T-helper 2 cell treated with Interferon-gamma antibody and Interleukin-4, amounts not matched to agents 5 μg/mL and 100 μg/mL, for 36 hours (primary cell): Measurements from ENCODE around the gene SLC39A5.
A peak's percentile ranks its signal among the peaks of the same experiment; 100 is the strongest.

ENCODE experiments used
- DNase-seq: peaks from one replicate; pipeline ENCODE4 v3.0.0; 2021; ENCODE audit warnings: low spot score
- H3K27ac Mint-ChIP-seq: one replicate; pipeline ENCODE4 v1.8.0; 2021; ENCODE audit warnings: mild to moderate bottlenecking, mixed read lengths
- H3K27me3 Mint-ChIP-seq: one replicate; pipeline ENCODE4 v1.8.0; 2021; ENCODE audit warnings: low read depth, mixed read lengths
- H3K36me3 Mint-ChIP-seq: one replicate; pipeline ENCODE4 v1.8.0; 2021; ENCODE audit warnings: low read depth, mixed read lengths
- H3K4me1 Mint-ChIP-seq: one replicate; pipeline ENCODE4 v1.8.0; 2021; ENCODE audit warnings: low read depth, mixed read lengths
- H3K4me3 Mint-ChIP-seq: one replicate; pipeline ENCODE4 v1.8.0; 2022; ENCODE audit warnings: mild to moderate bottlenecking, moderate library complexity, mixed read lengths
- H3K9me3 Mint-ChIP-seq: one replicate; pipeline ENCODE4 v1.8.0; 2021; ENCODE audit warnings: mixed read lengths

The SLC39A5 gene

DNA sequence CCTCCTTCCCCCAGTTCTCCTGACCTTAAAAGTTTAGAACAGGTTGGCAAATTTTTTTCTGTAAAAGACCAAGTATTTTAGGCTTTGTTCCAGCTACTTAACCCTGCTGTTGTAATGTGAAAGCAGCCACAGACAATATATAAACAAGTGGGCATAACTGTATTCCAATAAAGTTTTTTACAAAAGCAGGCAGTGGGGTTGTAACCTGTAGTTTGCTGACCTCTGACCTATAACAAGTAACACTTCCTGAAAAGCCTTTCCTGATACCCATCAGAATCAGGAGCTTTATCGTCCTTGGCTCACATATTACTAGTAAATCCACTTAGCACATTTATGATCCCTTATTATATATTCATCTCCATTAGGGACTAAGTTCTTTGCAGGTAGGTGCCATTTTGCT, 27.5 kb upstream of the SLC39A5 start:
- H3K9me3 Mint-ChIP-seq = no peaks in the 10 kb centered on the region
- H3K4me1 Mint-ChIP-seq = peaks cover 2% of the 10 kb centered on the region
- no peak overlapping the region for H3K27ac Mint-ChIP-seq
- no peak overlapping the region for H3K4me3 Mint-ChIP-seq
- H3K27me3 Mint-ChIP-seq = no peaks in the 10 kb centered on the region
- DNase-seq = no peak
- H3K36me3 Mint-ChIP-seq = peaks cover 12% of the 10 kb centered on the region

DNA sequence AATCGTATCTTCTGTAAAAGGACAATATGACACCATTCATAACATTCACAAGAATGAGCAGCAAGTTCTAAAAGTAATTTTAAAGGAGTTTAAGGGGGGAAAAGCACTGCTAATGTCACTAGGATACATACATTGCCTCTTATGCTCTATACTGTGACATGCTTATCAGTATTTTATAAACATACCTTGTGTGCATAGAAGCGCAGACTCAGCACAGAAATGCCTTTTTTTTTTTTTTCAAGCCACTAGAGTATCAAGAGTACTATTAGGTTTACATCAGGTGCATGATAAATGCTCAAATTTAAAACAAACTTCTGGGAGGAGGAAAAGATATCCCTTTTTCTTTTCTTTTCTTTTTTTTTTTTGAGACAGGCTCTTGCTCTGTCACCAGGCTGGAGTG, 27.0 kb upstream of the SLC39A5 start:
- Mint-ChIP-seq H3K27ac (no peak overlapping the region), H3K4me3 (no peak overlapping the region), H3K27me3 (no peaks in the 10 kb centered on the region), H3K9me3 (no peaks in the 10 kb centered on the region), H3K36me3 (peaks cover 17% of the 10 kb centered on the region), H3K4me1 (peaks cover 2% of the 10 kb centered on the region)
- no peak for DNase-seq

DNA sequence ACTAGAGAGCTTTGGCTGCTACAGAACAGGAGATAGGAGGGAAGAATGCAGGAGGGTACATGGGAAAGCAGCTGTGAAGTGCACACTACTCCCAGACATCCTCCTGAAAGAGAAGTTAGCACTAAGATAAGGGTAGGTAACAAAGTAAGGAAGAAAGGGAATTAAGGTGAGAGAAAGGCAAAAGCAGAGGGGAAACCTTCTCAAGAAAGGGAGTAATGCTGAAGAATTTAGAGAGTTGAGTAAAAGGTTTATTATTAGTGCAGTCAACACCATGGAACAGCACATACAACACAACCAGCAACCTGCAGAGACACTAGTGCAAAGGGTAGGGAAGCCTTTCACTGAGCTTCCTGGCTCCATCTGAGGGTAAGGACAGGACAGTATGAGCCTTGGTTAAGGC, 25.6 kb upstream of the SLC39A5 start:
- H3K4me1 Mint-ChIP-seq = peaks cover 2% of the 10 kb centered on the region
- H3K4me3 Mint-ChIP-seq = no peak overlapping the region
- peaks cover 23% of the 10 kb centered on the region for H3K36me3 Mint-ChIP-seq
- no peak overlapping the region for H3K27ac Mint-ChIP-seq
- no peaks in the 10 kb centered on the region for H3K9me3 Mint-ChIP-seq
- no peaks in the 10 kb centered on the region for H3K27me3 Mint-ChIP-seq
- DNase-seq = no peak

DNA sequence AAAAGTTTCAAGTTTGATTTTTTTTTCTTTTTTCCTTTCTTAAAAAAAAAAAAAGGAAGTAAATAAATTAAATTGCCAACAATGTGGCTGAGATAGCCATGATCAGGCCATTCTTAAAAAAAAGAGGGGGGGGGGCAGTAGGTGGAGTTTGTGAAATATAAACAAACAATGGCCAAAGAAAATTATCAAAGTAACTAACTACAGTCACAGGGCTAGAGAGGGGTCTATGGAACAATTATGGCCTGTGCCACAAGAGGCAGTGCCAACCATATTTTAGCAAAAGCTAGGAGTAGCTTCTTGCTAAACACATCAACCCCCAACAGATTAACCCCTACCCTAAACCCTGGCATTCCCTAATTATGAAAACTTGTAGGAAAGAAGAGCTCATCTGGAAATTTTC, 24.4 kb upstream of the SLC39A5 start:
- peaks cover 33% of the 10 kb centered on the region for H3K36me3 Mint-ChIP-seq
- no peaks in the 10 kb centered on the region for H3K27me3 Mint-ChIP-seq
- H3K4me3 Mint-ChIP-seq = no peak overlapping the region
- DNase-seq = no peak
- no peak overlapping the region for H3K27ac Mint-ChIP-seq
- peaks cover 2% of the 10 kb centered on the region for H3K4me1 Mint-ChIP-seq
- H3K9me3 Mint-ChIP-seq = no peaks in the 10 kb centered on the region

DNA sequence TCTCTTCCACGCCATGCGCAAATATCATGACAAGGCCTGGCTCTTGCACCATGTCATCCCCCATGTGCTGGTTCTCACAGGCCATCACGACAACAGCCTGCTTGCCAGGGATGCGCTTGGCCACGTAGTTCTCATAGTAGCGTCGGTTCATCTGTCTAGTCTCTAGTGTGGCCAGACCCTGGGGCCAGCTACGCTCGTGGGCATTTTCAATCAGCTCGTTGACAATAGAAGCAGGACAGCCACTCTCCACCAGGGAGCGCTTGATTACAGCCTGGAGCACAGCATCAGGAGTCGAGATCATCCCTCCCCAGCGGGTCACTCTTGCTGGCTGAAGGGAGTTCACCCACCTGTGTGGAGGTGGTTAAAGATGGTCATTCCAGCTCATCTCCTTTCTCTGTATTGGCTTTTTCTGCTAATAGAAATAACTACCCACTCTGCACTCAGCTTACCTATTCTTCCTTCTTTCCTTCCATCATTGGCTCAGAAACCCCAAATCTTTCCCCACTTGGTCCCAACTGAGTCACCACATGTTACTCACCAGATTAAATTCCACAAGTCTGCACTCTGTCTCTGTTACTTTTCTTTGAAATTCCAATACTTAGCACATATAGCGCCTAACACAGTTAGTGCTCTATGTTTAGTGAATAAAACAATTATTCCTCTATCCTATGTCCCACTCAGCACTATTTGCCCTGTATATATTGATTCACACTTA, 23.2 kb upstream of the SLC39A5 start:
- H3K27me3 Mint-ChIP-seq = no peaks in the 10 kb centered on the region
- no peaks in the 10 kb centered on the region for H3K9me3 Mint-ChIP-seq
- H3K27ac Mint-ChIP-seq = no peak overlapping the region
- H3K4me3 Mint-ChIP-seq = no peak overlapping the region
- peaks cover 2% of the 10 kb centered on the region for H3K4me1 Mint-ChIP-seq
- peaks cover 37% of the 10 kb centered on the region for H3K36me3 Mint-ChIP-seq
- DNase-seq = no peak

DNA sequence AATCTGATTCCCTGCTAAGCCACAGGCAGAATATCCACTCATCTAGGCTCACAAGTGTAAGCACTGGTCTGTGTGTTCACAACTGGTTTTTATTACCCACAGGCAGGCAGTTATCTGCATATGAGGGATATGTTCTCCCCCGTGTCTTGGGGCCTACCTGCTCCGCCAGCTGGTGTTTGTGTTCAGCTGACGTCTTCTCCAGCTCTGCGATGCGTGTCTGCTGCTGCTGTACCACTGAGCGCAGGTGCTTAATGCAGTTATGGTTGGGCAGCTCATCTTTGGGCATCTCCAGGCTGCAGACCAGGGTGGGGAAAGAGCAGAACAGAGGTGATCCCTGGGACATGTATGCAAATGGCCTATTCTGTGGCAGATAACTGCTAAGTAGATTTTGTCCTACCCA, 21.8 kb upstream of the SLC39A5 start:
- H3K27me3 Mint-ChIP-seq = no peaks in the 10 kb centered on the region
- no peak for DNase-seq
- H3K9me3 Mint-ChIP-seq = no peaks in the 10 kb centered on the region
- no peaks in the 10 kb centered on the region for H3K4me1 Mint-ChIP-seq
- no peak overlapping the region for H3K4me3 Mint-ChIP-seq
- peaks cover 44% of the 10 kb centered on the region for H3K36me3 Mint-ChIP-seq
- no peak overlapping the region for H3K27ac Mint-ChIP-seq

DNA sequence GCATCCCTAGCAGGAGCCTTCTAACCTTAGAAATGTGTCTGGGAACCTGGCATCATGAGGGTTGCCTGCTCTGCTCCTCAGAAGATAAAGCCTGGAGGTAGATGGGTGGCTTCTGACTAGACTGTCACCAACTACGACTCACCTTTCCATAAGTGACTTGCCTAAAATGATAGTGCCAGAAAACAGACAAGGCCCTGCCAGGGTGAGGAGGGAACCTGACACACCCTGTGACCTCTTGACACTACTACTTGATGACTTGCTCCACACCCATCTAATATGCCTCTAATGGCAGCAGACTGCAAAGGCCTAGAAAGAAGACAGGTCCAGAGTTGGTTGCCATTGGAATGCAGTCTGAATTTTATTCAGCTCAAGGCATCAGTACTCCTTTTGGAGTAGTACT, 17.5 kb upstream of the SLC39A5 start:
- no peak overlapping the region for H3K4me3 Mint-ChIP-seq
- H3K9me3 Mint-ChIP-seq = no peaks in the 10 kb centered on the region
- no peaks in the 10 kb centered on the region for H3K4me1 Mint-ChIP-seq
- no peak overlapping the region for H3K27ac Mint-ChIP-seq
- peaks cover 50% of the 10 kb centered on the region for H3K36me3 Mint-ChIP-seq
- no peak for DNase-seq
- H3K27me3 Mint-ChIP-seq = no peaks in the 10 kb centered on the region

DNA sequence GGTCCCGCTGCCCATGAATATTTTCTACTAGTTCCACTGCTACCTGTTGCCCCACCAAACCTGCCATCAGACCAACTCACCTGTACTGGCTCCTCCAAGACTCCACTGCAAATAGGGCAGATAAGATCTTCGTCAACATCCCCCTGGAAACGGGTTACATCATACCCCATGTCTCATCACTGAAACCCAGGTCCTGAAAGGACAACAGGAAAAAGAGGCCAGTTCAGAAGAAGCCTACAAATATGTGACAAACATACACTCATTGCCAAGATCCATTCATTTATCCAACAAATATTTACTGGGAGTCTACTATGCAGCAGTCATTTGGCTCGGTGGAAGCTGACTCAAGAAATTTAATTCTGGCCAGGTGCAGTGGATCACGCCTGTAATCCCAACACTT, 16.0 kb upstream of the SLC39A5 start:
- Mint-ChIP-seq H3K4me1 (no peaks in the 10 kb centered on the region), H3K4me3 (no peak overlapping the region), H3K36me3 (peaks cover 42% of the 10 kb centered on the region), H3K27ac (no peak overlapping the region), H3K27me3 (no peaks in the 10 kb centered on the region), H3K9me3 (no peaks in the 10 kb centered on the region)
- no peak for DNase-seq

DNA sequence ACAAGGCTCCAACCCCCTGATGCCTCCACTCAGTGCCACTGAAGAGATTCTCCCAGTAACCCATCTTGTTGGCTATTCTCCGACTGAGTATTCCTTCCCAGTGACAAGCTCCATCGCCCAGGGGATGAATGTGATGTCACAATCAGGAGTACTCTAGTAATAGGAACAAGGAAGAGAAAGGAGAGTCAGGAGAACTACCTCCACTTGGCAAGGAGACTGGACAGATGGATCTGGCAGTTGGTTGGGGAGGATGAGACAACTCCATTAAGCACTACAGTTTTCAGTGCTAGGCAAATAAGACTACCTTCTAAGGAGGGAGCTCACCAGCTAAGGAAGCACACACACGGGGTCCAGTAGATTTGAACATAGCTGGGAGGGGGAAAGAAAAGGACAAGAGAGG, 13.4 kb upstream of the SLC39A5 start:
- no peak for DNase-seq
- Mint-ChIP-seq H3K4me1 (peaks cover 8% of the 10 kb centered on the region), H3K9me3 (no peaks in the 10 kb centered on the region), H3K27me3 (no peaks in the 10 kb centered on the region), H3K4me3 (no peak overlapping the region), H3K27ac (no peak overlapping the region), H3K36me3 (peaks cover 26% of the 10 kb centered on the region)

DNA sequence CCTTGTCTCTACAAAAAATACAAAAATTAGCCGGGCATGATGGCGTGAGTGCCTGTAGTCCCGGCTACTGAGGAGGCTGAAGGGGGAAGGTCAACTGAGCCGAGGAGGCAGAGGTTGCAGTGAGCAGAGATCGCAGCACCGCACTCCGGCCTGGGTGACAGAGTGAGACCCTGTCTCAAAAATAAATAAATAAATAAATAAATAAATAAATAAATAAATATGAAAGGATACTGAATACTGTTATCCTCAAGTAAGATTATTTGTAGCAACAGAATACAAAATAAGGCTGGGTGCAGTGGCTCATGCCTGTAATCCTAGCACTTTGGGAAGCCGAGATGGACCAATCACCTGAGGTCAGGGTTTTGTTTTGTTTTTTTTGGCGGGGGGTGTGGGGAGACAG, 10.0 kb upstream of the SLC39A5 start:
- Mint-ChIP-seq H3K27me3 (no peaks in the 10 kb centered on the region), H3K4me3 (peak overlapping the region; percentile 52), H3K36me3 (peaks cover 6% of the 10 kb centered on the region), H3K9me3 (no peaks in the 10 kb centered on the region), H3K4me1 (peaks cover 30% of the 10 kb centered on the region), H3K27ac (no peak overlapping the region)
- no peak for DNase-seq

DNA sequence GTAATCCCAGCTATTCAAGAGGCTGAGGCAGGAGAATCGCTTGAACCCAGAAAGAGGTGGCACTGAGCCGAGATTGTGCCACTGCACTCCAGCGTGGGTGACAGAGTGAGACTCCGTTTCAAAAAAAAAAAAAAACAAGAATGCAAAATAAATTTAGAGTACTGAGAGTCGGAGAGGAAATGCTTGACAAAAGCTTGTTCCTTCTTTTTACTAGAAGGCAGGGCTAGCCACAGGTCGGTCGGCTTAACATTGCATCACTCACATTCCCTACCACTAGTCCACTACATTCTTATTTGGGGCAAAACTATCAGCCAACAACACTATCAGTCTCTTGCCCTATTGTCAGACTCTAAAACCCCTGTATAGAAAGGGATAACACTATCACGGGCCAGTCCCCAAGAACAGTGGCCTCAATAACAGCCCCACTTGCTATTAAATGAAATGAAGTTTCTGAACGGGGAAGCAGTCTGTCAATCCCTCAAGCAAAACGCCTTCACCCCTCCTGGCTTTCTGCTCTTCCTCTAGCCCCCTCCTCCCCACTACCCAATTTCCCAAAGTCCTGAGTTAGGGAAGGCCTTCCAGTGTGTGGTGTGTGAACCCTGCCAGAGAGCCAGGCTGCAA, 9.1 kb upstream of the SLC39A5 start:
- DNase-seq = no peak
- peak overlapping the region; percentile 100 for H3K4me3 Mint-ChIP-seq
- H3K4me1 Mint-ChIP-seq = peaks cover 38% of the 10 kb centered on the region
- H3K36me3 Mint-ChIP-seq = peaks cover 4% of the 10 kb centered on the region
- H3K27ac Mint-ChIP-seq = peak overlapping the region; percentile 97
- no peaks in the 10 kb centered on the region for H3K27me3 Mint-ChIP-seq
- no peaks in the 10 kb centered on the region for H3K9me3 Mint-ChIP-seq

DNA sequence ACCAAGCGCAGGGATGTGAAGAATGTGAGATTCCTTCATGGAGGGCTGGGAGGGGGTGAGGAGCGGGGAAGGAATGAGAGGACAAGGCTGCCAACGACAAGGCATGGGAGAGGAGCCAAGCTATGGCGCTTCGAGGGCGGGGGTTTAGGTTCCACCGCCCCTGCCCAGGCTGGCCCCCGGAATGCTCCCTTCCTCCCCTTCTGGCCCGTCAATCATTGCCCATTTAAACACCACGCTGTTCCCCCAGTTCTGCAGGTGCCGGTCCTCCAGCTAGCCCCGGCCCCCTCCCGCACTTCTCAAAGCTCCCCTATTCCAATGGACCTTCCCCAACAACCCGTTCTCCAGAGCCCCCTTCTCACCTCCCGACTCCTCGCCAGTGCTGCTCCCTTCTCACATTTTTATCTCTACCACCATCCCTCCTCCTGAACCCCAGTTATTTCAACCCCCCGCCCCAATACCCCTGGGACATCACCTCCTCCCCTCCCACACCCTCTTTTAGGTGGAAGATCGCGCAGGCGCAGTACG, 8.6 kb upstream of the SLC39A5 start:
- Mint-ChIP-seq H3K36me3 (peaks cover 7% of the 10 kb centered on the region), H3K27ac (peak overlapping the region; percentile 97), H3K4me3 (peak overlapping the region; percentile 100), H3K9me3 (no peaks in the 10 kb centered on the region), H3K4me1 (peaks cover 39% of the 10 kb centered on the region), H3K27me3 (no peaks in the 10 kb centered on the region)
- no peak for DNase-seq

DNA sequence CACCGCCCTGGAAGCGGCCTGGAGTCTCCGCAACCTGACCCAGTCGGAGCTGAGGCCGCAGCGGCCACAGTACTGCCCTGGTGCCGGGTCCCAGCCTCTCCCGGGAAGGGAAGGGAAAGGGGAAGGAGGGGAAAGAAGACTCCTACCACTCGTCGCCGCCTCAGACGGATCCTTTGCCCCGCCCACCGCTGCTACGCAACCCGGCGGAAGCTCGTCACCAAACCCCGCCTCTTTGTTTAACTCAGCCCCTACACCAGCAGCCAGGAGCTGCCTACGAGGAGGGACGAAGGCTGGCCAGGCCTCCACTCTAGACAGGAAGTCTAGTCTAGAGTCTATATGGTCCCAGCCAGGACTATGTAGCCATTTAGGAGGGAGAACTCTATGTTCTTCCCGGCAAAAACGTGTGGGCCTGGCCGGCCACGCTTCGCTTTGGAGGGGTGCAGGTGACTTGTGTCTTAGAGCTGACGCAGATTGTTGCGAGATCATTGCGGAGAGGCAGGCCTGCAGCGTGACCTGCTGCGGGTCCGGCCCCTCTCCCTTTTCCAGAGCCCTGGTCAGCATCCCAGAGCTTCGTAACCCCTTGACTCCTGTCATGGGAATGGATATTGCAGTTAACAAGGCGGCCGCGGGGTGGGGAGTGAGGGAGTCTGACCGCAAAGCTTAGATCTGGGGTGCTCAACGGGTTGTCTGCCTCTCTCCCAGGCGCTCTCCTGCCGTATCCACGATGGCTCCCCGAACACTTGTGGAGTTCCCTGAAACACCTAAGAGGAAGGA, 7.9 kb upstream of the SLC39A5 start, which contains the start of gene RNF41:
TSS of gene RNF41 (minus strand) at position 166 of the 774 bp plus-strand sequence. CDS start 7,875 bp downstream, outside the sequence.
- Mint-ChIP-seq H3K27me3 (no peaks in the 10 kb centered on the region), H3K36me3 (peaks cover 6% of the 10 kb centered on the region), H3K9me3 (no peaks in the 10 kb centered on the region), H3K4me3 (peak within 1 kb of the TSS; percentile 100), H3K4me1 (peaks cover 40% of the 10 kb centered on the region), H3K27ac (peak within 1 kb of the TSS; percentile 97)
- DNase-seq = peak; percentile 90

DNA sequence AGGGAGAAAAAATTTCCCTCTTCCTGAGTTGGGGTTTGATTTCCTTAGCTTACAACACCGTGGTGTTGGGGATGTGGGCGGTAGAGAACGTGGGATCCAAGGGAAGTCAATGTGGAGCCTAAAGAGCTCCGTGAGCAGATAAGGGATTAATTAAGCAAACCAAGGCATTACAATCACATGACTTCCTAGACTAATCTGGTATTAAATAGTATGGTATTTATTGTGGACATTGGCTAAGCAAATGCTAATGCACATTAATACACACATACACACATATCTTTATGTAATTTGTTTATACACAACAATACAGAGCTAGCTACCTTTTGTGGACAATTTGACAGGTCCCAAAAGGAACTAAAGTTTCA, 7.3 kb upstream of the SLC39A5 start:
- H3K9me3 Mint-ChIP-seq = no peaks in the 10 kb centered on the region
- H3K4me1 Mint-ChIP-seq = peaks cover 40% of the 10 kb centered on the region
- DNase-seq = no peak
- no peaks in the 10 kb centered on the region for H3K27me3 Mint-ChIP-seq
- peaks cover 8% of the 10 kb centered on the region for H3K36me3 Mint-ChIP-seq
- peak overlapping the region; percentile 97 for H3K27ac Mint-ChIP-seq
- H3K4me3 Mint-ChIP-seq = peak overlapping the region; percentile 100
